AG08396 (cell line): Measurements from ENCODE around the gene RGS3.
A peak's percentile ranks its signal among the peaks of the same experiment; 100 is the strongest.

Source experiments
- DNase-seq: peaks from one replicate; pipeline ENCODE4 v3.0.0; 2012; ENCODE audit warnings: low spot score, mixed read lengths

The RGS3 gene

GRCh38 chr9:113585085-113585442 is 121.5 kb downstream of the RGS3 start:
- DNase-seq, result no peak

GRCh38 chr9:113585555-113585954 is 122.0 kb downstream of the RGS3 start:
- no peak for DNase-seq

- DNase-seq, result no peak
Observed at GRCh38 chr9:113587471-113588031, 124.0 kb downstream of the RGS3 start.

- no peak for DNase-seq
Observed at GRCh38 chr9:113588242-113588810, 124.8 kb downstream of the RGS3 start.

GRCh38 chr9:113588936-113589335 is 125.4 kb downstream of the RGS3 start:
- DNase-seq, result no peak

GRCh38 chr9:113589407-113589806 is 125.9 kb downstream of the RGS3 start:
- no peak for DNase-seq

- DNase-seq, result no peak
Observed at GRCh38 chr9:113589890-113590289, 126.4 kb downstream of the RGS3 start.

- DNase-seq, result no peak
Observed at GRCh38 chr9:113590389-113590788, 126.9 kb downstream of the RGS3 start.

GRCh38 chr9:113590991-113591898 is 127.7 kb downstream of the RGS3 start:
- peak; percentile 79 for DNase-seq

GRCh38 chr9:113591899-113592625 is 128.5 kb downstream of the RGS3 start:
- DNase-seq, result no peak

- no peak for DNase-seq
Observed at GRCh38 chr9:113592876-113593575, 129.5 kb downstream of the RGS3 start.

GRCh38 chr9:113593682-113594281 is 130.3 kb downstream of the RGS3 start:
- peak; percentile 94 for DNase-seq

- no peak for DNase-seq
Observed at GRCh38 chr9:113594484-113595299, 131.2 kb downstream of the RGS3 start.

GRCh38 chr9:113596616-113597320 is 133.2 kb downstream of the RGS3 start:
- DNase-seq, result no peak

- DNase-seq, result no peak
Observed at GRCh38 chr9:113597390-113598241, 134.1 kb downstream of the RGS3 start.

- no peak for DNase-seq
Observed at GRCh38 chr9:113598451-113598850, 134.9 kb downstream of the RGS3 start.

GRCh38 chr9:113598883-113599282 is 135.4 kb downstream of the RGS3 start:
- no peak for DNase-seq

- DNase-seq, result peak; percentile 78
Observed at GRCh38 chr9:113599646-113600022, 136.1 kb downstream of the RGS3 start.
